GM19328 (cell line): ENCODE data around the gene CACUL1.

ENCODE experiments used
- ATAC-seq: cut with Tn5 transposase; IDR thresholded peaks from one replicate; pipeline ENCODE4 v1.9.1; 2021; ENCODE audit warnings: mild to moderate bottlenecking, moderate library complexity; ENCODE audit not compliant: unreplicated experiment

The CACUL1 gene

GRCh38 chr10:118735294-118735693, 19.5 kb downstream of the CACUL1 start:
- no peak for ATAC-seq

DNA sequence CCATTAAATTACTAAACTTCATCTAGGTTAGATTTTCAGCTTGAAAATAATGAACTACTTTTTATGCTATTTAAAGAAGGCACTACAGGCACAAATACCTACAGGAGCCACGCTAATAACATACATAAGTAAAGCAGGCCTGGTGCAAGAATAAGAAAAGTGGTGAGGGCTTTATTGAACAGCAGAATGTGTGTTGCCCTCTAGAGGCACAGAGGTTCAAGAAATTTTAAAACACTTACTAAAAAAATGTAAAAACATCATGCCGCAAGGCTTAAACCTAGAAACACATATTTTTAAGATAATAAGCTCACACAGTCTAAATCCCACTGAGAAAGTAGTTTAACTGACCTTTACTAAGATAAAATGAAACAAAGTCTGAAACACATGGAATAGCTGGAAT, 20.3 kb downstream of the CACUL1 start:
- no peak for ATAC-seq

GRCh38 chr10:118732245-118733165, 22.3 kb downstream of the CACUL1 start:
- peak; percentile 43 for ATAC-seq

DNA sequence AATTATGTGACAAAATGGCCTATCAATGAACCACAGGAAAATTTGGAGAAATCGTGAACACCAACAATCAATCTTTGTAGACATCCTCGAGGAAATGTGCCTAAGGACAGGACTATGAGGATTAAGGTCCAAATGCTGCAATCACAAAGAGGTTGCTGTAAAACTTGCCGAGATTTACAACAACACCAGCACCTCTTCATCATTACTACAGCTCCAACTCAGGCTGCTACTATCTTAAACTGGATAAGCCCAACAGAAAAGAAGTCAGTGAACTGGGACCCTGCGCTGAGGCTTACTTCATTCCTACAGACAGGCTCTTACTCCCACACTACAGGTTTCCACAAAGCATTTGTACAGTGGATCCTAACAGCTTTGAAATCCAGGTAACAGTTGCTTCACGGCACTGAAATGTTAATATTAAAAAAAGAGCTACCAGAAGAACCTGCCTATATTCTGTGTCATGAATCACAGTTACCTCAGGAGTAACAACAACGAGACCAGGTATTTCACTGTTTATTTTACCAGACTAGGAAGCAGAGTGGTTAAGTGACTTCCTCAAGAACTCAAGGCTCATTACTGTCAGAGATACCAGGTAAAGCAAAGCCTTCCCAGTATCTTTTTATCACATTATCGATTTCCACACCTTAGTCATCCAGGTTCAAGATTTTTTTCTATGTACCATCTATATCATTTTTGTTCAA, 23.9 kb downstream of the CACUL1 start:
- ATAC-seq, result no peak

DNA sequence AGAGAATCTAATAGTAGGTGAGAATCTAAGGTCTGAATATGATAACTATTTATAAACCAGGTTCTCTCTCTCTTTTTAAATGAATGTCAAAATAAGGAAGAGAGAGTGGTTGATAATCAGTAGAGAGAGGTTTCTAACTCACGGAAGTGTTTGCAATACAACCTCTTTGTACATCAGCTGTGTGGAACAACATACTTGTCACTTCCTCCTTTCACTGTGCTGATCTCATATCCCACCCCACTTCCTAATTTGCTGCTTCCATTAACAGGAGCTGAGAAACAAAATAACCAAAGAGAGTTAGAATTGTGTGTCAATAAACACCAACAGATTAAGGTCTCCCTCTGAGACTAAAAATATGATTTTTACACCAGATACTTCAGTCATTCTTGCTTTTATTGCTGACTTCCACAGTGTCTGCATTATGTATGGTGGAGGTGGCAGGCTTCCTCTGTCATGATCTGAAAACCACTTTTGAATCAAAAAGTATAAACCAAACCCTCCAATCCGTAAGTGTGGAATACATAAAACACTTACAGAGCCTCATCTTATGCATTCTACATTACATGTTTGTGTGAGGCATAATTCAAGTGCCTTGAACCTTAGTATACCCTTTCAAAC, 25.0 kb downstream of the CACUL1 start:
- peak; percentile 85 for ATAC-seq

- no peak for ATAC-seq
These were observed 25.6 kb downstream of the CACUL1 start for GRCh38 chr10:118729200-118729599.

DNA sequence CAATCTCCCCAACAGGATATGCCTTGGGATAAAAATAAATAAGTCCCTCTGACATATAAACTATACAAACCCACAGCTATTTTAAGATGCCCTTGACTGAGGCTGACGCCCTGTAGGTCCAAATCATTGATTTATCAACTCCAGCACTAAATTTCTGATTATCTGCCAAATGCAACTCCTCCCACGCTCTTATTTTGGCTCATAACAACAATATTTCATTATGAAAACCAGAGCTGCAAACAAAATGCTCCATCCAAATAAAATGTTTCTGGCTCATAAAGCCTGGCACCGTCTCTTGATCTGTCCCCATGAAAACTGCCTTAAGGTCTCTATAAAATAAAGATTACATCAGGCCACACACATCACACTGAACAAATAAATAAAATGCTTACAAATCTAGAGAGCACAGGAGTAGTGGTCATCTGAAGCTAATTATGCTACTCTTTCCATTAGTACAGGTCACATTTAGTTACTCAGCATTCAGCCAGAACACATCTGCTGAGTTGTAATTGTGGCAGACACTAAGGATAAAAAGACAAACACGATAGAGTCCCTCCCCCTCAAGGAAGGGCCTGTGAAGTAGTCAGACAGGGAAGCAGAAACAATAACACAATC, 28.8 kb downstream of the CACUL1 start:
- ATAC-seq, result no peak

DNA sequence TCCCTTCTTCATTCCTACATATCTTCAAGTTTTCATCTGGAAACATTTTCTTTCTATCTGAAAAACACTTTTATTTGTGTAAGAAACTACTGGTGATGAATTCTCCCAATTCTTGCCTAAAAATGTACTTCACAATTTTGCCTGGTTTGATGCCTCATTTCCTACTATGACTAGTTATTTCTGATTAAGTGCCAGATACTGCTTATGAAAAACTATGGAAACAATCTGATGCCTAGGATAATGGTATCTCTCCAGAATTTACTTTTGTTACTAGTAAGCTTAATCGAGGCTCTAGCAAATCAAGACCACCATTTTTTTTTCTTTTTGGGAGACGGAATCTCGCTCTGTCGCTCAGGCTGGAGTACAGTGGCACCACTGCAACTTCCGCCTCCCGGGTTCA, 31.3 kb downstream of the CACUL1 start:
- ATAC-seq, result no peak

DNA sequence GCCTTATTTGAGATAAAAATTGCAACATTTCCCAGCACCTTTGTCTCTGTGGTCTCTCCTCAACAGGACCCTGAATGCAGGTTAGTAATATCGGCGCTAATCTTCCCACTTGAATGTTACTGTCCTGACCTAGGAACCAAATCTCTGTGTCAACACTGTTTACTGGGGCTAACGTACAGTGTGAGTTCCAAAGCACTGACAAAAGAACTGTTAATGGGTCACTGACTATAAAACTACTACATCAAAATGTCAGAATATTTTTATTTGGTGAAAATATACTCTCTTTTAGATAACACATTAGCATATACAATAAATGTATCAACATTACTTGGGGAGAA, 33.3 kb downstream of the CACUL1 start:
- ATAC-seq, result no peak

GRCh38 chr10:118720685-118721538, 33.9 kb downstream of the CACUL1 start:
- no peak for ATAC-seq

DNA sequence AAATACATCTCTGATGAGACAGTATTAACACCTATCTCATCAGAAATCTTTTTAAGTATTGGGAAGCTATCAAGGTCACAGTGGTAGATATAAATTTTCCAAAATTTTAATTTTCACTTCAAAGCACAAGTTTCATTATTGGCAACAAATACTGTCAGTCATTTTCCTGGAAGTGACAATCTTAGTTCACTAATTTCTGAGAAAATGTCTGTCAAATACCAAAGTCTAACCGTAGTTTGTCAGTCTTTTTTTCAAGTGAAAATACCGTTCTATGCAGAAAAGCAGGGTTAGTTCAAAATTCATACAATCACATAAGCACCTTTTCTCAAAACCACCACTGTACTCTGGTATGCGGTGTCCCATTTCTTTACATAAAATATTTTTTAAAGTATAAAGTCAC, 40.4 kb downstream of the CACUL1 start:
- ATAC-seq, result no peak

DNA sequence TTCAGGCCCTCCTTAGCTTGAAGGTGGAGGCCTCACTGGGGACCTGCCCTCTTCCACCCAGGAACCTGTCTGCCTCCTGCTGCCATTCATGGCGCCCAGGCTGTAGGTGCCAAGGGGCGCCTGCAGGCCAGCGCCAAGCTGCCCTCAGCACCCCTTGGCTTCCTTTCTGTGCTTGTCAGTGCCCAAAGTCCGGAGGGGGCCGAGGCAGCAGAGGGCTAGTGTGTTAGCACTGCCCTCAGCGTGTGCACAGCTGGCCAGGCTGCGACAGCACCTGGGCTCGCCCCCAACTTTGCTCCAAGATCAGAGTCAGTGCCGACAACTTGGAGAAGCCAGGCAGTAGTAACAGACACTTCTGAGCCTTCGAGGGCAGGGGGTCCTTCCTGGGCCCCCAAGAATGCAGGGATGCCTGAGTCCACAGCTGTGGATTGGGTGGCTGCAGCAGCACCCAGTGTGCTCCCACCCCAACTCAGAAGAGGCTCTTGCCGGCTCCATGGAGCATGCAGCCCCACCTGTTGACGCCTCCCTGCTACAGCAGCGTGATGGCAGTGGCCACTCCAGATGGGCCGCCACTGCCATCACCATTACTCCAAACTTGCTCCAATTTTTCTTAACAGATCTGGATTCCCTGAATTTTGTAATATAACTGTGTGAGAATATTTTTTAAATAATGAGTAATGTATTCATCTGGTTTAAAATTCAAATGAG, 41.7 kb downstream of the CACUL1 start:
- ATAC-seq, result no peak

DNA sequence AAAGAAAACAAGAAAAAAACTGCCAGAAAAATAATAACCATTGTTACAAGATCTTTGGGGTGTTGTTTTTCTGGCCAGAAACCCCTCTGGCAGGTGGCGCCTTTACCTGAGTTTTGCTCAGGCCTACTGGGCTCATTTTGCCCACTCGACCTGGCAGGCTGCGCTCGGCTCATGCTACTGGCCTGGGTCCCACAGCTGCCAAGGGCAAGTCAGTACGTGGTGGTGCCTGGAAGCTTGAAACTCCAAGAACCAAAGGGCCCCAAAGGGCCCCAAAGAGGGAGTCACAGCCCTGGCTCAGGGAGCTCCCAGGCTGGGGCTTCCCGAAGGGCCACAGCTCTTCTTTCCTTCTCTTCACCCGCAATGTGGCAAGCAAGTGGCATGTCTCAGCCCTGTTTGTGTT, 42.7 kb downstream of the CACUL1 start:
- ATAC-seq, result no peak

- no peak for ATAC-seq
These were observed 44.3 kb downstream of the CACUL1 start for GRCh38 chr10:118710487-118710886.

- ATAC-seq, result no peak
These were observed 46.2 kb downstream of the CACUL1 start for GRCh38 chr10:118708571-118708970.

DNA sequence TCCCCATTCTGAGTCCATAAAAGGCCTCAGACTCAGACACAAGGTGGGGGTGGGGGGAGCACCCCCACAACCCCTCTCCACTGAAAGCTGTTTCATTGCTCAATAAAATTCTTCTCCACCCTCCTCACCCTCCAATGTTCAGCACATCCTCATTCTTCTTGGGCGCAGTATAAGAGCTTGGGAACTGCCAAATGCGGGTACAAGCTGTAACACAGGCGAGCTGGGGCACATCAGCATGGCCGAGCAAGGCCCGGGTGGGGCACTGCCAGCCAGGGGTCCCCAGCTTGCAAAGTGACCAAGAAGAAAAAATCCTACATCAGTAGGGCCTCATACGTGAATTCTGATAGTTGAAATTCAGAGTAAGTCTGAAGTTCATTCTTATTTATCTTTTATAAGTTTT, 50.1 kb downstream of the CACUL1 start:
- no peak for ATAC-seq

GRCh38 chr10:118701529-118702323, 53.0 kb downstream of the CACUL1 start:
- ATAC-seq, result no peak

- no peak for ATAC-seq
These were observed 56.3 kb downstream of the CACUL1 start for GRCh38 chr10:118698421-118698820.

DNA sequence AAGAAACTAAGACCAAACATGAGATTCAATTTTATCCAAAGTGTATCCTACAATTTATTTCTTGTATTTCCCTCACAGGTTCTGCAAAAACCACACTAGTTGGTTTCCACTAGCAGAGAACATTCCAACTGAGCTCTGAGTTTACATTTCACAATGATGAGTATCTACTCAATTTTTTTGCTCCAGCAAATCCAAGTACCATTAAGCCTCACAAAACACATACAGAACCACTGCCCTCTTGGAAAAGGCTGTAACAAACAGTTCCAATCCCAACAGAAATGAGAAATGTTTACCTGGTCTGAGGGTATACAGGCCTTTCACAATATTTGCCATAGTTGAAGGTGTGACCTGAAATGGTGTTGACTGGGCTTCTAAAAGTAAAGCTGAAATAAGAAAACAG, 59.9 kb downstream of the CACUL1 start:
- ATAC-seq, result no peak
